ENCODE measurements around the gene ENAM. TPM values are rescaled to one million over a fixed set of nuclear protein-coding genes. Genes with fewer than 3 reads are reported as not detected.

Gene ENAM
- total and polyA plus RNA-seq, 2 of the 13 experiments (the other 11 are each of a cell fraction or from before 2014, with no cell fraction given): not detected

DNA sequence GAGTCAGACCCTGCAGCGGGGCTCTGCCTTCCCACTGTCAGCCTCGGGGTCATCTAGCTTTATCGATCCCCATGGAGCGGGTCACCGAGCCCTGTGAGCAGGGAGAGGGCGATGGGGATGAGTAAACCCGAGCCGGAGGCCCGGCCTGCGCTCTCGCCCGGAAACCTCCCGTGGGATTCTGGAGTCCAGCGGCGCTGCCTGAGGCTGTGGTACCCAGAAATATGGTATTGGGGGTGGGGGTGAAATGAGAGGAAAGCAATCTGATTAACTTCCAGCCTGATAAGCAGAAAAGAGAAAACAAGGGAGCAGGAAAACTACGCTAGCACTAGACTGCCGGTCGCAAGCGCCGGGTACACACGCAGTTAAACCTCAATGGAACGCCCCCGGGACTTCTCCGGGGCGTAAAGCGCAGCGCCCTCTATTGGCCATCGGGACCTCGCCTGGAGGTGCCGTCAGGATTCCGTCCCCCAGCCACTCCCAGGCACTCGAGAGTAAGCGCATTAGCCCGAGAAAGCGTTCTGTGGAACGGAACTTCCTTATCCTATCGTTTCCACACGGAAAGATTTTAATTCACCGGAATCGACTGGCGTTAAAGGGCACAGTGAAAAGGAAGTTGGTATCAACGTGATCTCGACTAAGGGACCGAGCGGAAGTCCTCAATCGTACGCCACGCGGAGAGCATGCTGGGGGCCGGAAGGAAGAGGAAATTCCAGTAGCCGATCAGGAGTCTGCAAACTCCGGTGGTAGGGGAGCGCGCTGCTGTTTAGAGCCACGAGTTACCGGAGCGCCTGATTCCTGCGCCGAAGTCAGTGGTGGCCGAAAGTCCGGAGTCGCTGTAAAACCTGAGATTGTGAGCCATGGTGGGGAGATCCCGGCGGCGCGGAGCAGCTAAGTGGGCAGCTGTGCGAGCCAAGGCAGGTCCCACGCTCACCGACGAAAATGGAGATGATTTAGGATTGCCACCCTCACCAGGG is 59.6 kb downstream of the ENAM start, which contains the start of gene UTP3 (continued):
- TF ChIP-seq CAMTA2 (CRISPR knock-in tag; IDR thresholded peaks at IDR 0.05; ENCODE audit: borderline replicate concordance) (peak; percentile 80; the same call in 1 of the 2 replicates), GTF2F1 (IDR thresholded peaks at IDR 0.05; ENCODE audit: low read length) (0 out of 2 replicates have a peak, but pooled peaks have one; percentile 38), ATF6 (CRISPR knock-in tag; conservative IDR thresholded peaks at IDR 0.05) (no peak; the same call in 1 of the 2 replicates), CBFB (CRISPR knock-in tag; IDR thresholded peaks at IDR 0.05) (peak; percentile 81), CREBL2 (CRISPR knock-in tag; IDR thresholded peaks at IDR 0.05; ENCODE audit: borderline replicate concordance) (no peak; the same call in 1 of the 2 replicates), HOXD1 (CRISPR knock-in tag; IDR thresholded peaks at IDR 0.05) (peak; percentile 14; the same call in 1 of the 2 replicates), ZFP36L2 (CRISPR knock-in tag; IDR thresholded peaks at IDR 0.05) (no peak), ZSCAN31 (CRISPR knock-in tag; IDR thresholded peaks at IDR 0.05; ENCODE audit: low read depth) (peak; percentile 97), ESRRA (CRISPR knock-in tag; IDR thresholded peaks at IDR 0.05; ENCODE audit: low read depth) (0 out of 2 replicates have a peak, but pooled peaks have one; percentile 20), NR2F6 (IDR thresholded peaks at IDR 0.05) (peak; percentile 36), NR2F6 (CRISPR knock-in tag; IDR thresholded peaks at IDR 0.05) (peak; percentile 68; the same call in 1 of the 2 replicates), MED13 (CRISPR knock-in tag; IDR thresholded peaks at IDR 0.05) (peak; percentile 80), RFX5 (IDR thresholded peaks at IDR 0.05; ENCODE audit: low read depth, low read length) (no peak), ZNF552 (CRISPR knock-in tag; IDR thresholded peaks at IDR 0.05; ENCODE audit: borderline replicate concordance) (peak; percentile 70), NFAT5 (CRISPR knock-in tag; IDR thresholded peaks at IDR 0.05) (no peak), ZNF749 (CRISPR knock-in tag; IDR thresholded peaks at IDR 0.05; ENCODE audit: borderline replicate concordance) (peak; percentile 60; the same call in 1 of the 2 replicates), ZNF263 (CRISPR knock-in tag; IDR thresholded peaks at IDR 0.05) (no peak; the same call in 1 of the 2 replicates), CREB1 (IDR thresholded peaks at IDR 0.05) (peak; percentile 73), CREB1 (CRISPR knock-in tag; IDR thresholded peaks at IDR 0.05) (peak; percentile 94), ZNF256 (CRISPR knock-in tag; conservative IDR thresholded peaks at IDR 0.05) (peak; percentile 49; the same call in 1 of the 2 replicates)
- TF ChIP-seq, protein P1, sequence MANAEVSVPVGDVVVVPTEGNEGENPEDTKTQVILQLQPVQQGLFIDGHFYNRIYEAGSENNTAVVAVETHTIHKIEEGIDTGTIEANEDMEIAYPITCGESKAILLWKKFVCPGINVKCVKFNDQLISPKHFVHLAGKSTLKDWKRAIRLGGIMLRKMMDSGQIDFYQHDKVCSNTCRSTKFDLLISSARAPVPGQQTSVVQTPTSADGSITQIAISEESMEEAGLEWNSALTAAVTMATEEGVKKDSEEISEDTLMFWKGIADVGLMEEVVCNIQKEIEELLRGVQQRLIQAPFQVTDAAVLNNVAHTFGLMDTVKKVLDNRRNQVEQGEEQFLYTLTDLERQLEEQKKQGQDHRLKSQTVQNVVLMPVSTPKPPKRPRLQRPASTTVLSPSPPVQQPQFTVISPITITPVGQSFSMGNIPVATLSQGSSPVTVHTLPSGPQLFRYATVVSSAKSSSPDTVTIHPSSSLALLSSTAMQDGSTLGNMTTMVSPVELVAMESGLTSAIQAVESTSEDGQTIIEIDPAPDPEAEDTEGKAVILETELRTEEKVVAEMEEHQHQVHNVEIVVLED (CRISPR knock-in tag; IDR thresholded peaks at IDR 0.05; ENCODE audit: borderline replicate concordance): peak; percentile 90
